NCI-H2107 treated with DMSO at 0.1 percent for 48 hours (cell line): ENCODE data around the gene GSTP1.
A peak's percentile ranks its signal among the peaks of the same experiment; 100 is the strongest.
"Not testable (repeated sequence)": the region's sequence is repeated elsewhere in the genome, so short reads cannot be mapped to it uniquely, and the experiment has no call there.

Experiments used
- DNase-seq: peaks from one replicate; lab custom pipeline; 2025; ENCODE audit not compliant: unreplicated experiment; lab: John Stamatoyannopoulos, UW

The GSTP1 gene

DNA sequence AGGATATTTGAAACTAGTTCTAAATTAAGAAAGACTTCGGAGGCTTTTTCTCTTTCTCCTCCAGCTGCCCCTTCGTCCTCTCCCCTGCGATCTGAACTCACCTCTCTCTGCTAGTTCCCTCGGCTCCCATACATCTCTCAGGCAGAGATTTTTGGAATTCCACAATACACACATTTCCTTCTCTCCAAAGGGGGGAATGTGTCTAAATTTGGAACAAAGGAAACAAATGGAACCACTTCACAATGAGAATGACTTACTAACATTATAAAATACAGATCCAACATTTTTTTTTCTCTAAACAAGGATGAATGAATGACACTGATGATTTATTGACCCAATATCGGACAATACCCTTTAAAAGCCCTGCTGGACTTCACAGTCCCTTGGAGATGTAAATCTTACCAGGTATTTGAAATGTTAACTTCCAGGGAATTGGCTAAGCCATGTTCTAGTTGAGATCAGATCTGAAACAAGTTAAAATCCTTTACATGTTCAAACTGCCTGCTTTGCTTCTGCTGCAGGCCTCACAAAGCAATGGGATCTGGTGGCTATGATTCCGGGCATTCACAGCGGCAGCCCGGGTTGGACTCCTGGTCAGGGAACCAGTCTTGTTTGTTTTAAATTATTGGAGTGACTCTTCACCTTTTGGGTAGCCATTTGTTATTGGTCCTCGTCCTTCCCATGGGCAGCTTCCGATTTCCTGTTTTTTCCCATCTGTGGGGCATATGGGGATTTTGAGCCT is 20.5 kb upstream of the GSTP1 start:
- DNase-seq: no peak

DNA sequence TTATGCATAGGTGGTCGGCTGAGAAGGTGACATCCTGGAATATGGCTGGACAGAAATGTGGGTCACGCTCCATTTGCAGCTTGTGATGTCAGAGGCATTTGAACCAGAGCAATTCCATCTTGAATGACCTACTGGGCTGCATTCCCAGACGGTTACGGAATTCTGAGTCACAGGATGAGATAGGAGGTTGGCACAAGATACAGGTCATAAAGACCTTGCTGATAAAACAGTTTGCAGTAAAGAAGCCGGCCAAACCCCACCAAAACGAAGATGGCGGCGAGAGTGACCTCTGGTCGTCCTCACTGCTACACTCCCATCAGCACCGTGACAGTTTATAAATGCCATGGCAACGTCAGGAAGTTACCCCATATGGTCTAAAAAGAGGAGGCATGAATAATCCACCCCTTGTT is 19.9 kb upstream of the GSTP1 start:
- not testable (repeated sequence) for DNase-seq

DNA sequence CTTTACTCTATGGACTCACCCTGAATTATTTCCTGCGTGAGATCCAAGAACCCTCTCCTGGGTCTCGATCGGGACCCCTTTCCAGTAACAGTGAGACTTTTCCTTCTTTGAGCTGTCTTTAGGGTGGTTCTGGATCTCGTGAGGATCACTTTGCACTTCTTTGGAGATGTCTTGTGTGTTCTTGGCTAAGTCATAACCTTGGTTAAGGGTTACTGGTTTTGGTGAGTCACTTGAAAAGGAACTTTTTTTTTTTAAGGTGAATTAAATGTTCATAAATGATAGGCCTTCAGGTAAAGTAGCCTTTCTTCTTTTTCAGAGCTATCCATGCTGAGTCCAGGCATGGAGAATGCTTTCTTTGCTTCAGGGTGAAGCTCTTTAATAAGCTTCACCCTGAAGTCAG is 19.4 kb upstream of the GSTP1 start:
- DNase-seq: no peak

DNA sequence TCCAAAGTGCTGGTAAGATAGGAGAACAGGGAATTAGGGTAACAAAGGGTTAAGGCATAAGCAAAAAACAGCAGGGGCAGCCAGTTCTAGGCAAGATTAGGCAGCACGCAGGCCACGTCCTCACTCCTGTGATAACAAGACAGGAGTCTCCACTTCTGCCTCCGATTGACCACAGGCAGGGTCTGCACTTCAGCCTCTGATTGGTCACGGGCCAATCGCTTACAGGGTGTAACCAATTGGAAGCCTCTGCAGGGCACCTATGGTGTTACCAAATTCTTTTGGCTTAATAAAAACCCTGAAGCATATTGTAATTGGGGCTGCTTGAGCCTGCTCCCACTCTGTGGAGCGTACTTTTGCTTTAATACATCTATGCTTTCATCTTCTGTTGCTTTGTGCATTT is 12.2 kb upstream of the GSTP1 start:
- DNase-seq: no peak

DNA sequence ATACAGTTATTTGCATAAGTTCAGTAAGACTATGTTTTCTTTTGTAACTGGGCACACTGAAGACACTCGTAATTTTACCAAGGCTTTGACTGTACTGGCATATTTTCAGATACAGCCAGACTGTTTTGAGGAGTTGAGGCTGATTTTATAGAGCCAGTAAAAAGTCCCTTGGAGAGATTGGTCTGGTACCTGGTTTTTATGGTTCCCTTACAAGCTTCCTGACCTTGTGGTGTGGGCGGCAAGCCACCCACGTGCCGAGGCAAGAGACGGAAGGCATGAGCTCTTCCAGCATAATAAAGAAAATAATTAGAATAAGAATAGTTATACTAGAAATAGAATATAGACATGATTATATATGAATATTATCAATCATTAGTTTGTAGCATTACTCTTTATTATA is 11.3 kb upstream of the GSTP1 start:
- no peak for DNase-seq

DNA sequence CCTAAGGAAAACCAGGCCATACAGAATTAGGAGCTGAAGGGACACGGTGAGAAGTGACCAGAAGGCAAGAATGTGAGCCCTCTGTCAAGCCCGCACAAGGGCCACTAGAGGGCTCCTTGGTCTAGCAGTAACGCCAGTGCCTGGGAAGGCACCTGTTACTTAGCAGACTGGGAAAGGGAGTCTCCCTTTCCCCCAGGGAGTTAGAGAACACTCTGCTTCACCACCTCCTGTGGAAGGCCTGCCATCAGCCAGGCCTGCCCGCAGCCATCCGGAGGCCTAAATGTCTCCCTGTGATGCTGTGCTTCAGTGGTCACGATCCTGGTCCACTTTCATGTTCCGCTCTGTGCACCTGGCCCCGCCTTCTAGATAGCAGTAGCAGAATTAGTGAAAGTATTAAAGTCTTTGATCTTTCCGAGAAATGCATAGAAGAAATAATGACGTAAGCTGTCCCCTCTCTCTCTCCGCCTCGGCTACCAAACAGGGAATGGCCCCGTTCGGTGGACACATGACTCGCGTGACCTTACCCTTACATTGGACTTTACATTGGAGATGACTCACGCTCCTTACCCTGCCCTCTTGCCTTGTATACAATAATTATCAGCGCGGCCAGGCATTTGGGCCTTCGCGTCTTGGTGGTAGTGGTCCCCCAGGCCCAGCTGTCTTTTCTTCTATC is 10.7 kb upstream of the GSTP1 start:
- DNase-seq: peak; percentile 24

DNA sequence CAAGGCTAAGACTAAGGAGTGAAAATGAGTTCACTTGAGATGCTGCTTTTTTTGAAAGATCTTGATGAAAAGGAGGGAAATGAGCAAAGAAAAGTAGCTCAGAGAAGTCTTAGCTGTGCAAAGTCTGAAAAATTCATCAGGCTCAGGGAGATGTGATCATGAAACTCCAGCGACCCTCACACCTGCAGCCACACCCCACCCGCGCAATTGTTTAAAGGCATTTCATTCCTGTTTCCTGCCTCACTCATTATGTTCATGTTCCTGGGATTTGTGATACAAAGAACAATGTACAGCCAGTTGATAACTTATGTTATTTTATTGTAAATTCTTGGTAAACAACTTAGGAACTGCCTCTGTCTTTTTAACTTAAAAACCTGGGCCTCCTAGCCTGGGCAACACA is 8.7 kb upstream of the GSTP1 start:
- DNase-seq: no peak

DNA sequence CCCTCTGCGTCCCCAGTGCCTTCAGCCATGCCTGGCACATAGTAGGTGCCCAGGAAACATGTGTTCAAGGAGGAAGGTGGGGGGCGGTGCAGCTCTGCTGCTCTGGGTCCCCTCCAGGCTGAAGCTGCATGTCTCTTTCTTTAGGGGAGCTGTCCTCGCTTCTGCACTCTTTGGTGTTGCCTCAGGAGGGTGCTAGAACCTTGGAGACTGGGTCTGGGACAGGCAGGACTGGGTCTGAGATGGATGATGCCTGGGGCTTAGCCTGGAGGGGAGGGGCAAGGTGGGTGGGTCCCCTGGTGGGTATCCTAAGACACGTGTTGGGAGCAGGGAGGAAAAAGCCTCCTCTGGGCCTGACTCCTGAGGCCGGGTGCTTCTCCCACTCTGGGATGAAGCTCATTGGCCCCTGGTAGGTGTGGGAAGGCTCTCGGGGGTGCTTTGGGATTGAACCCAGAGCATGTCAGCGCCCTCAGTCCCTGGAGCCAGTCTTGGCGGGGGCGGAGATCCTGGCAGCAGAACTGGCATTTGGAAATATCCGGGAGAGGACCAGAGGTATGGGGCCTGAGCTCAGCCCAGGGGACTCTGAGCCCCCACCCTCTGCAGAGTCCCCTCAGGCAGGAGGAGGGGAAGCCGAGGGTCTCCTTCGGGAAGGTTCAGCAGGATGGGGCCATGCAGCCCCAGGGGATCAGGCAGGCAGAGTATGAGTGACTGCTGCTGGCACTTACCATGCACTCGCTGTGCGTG is 6.7 kb upstream of the GSTP1 start:
- no peak for DNase-seq

DNA sequence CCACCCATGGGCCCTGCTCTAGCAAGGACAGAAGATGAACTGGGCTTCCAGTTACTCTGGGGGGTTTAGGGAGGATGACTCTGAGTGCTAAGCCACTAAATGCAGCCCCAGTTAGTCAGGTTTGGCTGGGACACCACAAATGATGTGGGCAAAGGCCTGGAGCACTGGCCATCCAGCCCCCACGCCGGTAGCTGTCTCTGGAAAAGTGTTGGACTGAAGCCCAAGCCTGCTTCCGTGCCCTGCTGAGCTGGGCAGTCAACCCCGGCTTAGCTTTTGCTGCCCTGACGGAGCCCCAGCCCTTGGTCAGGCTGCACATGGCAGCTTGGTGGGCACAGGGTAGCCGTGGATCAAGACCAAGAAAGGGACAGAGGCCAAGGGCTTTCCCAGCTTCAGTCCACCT is 5.7 kb upstream of the GSTP1 start:
- DNase-seq: no peak

DNA sequence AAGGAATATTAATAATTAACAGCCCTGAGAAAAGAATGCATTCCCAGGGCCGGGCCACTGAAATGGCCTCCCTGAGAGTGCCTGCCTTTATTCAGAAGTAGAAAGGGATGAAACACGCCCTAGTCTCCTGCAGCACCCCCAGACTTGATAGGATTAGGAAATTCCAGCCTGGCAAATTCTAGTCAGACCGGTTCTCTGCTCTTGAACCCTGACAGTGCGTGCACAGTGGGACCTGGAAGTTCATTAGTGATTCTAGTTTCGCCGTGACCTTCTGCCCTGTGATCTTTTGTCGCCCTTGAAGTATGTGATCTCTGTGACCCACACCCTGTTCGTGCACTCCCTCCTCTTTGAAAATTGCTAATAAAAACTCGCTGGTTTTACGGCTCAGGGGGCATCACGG is 2.1 kb upstream of the GSTP1 start:
- no peak for DNase-seq

DNA sequence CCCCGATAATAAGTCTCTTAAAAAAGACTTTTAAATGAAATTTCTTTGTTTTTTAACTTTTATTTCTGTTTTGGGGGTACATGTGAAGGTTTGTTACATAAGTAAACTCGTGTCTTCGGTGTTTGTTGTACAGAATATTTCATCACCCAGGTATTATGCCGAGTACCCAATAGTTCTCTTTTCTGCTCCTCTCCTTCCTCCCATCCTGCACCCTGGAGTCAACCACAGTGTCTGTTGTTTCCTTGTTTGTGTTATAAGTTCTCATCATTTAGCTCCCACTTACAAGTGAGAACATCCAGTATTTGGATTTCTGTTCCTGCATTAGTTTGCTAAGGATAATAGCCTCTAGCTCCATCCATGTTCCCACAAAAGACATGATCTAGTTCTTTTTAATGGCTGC is 1.6 kb upstream of the GSTP1 start:
- no peak for DNase-seq

DNA sequence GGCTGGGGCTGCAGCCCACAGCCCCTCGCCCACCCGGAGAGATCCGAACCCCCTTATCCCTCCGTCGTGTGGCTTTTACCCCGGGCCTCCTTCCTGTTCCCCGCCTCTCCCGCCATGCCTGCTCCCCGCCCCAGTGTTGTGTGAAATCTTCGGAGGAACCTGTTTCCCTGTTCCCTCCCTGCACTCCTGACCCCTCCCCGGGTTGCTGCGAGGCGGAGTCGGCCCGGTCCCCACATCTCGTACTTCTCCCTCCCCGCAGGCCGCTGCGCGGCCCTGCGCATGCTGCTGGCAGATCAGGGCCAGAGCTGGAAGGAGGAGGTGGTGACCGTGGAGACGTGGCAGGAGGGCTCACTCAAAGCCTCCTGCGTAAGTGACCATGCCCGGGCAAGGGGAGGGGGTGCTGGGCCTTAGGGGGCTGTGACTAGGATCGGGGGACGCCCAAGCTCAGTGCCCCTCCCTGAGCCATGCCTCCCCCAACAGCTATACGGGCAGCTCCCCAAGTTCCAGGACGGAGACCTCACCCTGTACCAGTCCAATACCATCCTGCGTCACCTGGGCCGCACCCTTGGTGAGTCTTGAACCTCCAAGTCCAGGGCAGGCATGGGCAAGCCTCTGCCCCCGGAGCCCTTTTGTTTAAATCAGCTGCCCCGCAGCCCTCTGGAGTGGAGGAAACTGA is 731 bp downstream of the GSTP1 start:
- no peak for DNase-seq

DNA sequence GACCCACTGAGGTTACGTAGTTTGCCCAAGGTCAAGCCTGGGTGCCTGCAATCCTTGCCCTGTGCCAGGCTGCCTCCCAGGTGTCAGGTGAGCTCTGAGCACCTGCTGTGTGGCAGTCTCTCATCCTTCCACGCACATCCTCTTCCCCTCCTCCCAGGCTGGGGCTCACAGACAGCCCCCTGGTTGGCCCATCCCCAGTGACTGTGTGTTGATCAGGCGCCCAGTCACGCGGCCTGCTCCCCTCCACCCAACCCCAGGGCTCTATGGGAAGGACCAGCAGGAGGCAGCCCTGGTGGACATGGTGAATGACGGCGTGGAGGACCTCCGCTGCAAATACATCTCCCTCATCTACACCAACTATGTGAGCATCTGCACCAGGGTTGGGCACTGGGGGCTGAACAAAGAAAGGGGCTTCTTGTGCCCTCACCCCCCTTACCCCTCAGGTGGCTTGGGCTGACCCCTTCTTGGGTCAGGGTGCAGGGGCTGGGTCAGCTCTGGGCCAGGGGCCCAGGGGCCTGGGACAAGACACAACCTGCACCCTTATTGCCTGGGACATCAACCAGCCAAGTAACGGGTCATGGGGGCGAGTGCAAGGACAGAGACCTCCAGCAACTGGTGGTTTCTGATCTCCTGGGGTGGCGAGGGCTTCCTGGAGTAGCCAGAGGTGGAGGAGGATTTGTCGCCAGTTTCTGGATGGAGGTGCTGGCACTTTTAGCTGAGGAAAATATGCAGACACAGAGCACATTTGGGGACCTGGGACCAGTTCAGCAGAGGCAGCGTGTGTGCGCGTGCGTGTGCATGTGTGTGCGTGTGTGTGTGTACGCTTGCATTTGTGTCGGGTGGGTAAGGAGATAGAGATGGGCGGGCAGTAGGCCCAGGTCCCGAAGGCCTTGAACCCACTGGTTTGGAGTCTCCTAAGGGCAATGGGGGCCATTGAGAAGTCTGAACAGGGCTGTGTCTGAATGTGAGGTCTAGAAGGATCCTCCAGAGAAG is 1.6 kb downstream of the GSTP1 start:
- no peak for DNase-seq

DNA sequence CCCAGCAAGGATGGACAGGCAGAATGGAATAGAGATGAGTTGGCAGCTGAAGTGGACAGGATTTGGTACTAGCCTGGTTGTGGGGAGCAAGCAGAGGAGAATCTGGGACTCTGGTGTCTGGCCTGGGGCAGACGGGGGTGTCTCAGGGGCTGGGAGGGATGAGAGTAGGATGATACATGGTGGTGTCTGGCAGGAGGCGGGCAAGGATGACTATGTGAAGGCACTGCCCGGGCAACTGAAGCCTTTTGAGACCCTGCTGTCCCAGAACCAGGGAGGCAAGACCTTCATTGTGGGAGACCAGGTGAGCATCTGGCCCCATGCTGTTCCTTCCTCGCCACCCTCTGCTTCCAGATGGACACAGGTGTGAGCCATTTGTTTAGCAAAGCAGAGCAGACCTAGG is 2.3 kb downstream of the GSTP1 start:
- no peak for DNase-seq

DNA sequence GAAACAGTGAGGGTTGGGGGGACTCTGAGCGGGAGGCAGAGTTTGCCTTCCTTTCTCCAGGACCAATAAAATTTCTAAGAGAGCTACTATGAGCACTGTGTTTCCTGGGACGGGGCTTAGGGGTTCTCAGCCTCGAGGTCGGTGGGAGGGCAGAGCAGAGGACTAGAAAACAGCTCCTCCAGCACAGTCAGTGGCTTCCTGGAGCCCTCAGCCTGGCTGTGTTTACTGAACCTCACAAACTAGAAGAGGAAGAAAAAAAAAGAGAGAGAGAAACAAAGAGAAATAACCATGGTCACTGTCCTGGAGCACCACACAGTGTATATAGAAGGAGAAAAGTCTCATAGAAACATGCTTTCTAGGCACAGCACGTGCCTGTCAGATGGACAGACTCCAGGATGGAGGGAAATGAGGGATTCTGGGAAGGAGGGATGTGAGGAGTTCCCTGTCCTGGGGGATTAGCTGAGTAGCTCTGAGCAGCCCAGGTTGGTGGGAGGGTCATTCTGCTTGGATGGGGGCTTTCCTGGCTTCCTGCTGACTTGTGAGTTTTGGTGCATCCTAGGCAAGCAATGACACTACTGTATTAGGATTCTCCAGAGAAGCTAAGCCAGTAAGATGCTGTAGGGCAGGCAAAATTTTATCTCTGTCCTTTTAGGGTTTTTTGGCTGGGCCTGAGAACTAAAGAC is 3.1 kb downstream of the GSTP1 start:
- DNase-seq: no peak

DNA sequence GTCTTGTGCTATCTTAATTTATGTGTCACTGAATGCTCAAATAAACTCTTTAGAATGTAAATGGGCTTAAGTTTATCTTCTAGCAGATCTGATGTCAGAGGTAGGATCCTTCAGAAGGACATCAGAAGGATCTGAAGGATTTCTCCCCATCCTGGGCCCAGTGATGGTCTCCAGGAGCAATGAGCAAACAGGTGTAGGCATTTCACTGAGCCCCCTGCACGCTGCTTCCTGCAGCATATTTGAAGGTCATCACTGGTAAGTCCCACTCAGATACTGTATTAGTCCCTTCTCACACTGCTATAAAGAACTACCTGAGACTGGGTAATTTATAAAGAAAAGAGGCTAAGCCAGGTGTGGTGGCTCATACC is 4.5 kb downstream of the GSTP1 start:
- no peak for DNase-seq

DNA sequence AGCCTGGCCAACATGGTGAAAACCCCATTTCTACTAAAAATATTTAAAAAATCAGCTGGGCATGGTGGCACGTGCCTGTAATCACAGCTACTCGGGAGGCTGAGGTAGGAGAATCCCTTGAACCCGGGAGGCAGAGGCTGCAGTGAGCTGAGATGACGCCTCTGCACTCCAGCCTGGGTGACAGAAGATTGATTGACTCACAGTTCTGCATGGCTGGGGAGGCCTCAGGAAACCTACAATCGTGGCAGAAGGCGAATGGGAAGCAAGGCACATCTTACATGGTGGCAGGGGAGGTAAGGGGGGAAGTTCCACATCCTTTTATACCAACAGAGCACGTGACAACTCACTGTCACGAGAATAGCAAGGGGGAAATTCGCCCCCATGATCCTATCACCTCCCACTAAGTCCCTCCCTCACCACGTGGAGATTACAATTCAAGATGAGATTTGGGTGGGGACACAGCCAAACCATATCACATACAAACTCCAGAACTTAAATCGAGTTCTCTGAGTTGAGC is 5.3 kb downstream of the GSTP1 start:
- DNase-seq: not testable (repeated sequence)

DNA sequence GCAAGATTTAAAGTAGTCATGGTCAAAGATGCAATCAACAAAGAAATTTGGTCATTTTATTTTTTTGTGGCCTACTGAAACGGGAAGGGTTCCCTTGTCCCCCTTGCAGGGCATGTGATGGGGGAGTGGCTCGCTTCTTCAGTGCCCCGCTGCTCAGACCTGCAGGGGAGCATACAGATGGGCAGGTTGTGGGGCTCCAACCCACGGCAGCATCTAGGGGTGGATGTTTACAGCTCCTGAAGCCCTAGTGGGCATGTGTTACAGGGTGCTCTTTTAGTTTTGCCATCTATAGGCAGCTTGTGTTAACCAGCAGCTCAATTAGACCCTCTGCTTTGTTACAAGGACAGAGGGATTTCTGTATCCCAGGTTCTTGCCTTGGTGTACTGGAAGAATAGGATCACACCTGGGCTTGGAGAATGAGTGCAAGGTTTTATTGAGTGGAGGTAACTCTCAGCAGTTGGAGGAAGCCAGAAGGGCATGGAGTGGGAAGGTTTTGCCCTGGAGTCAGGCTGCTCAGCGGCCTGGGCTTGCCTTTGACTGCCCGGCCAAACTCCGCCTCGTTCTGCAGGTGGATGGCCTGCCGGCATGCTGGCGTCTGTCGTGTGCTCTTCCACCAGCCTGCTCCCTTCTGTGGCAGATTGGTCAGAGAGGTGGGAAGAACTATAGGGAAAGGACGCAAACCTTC is 9.4 kb downstream of the GSTP1 start:
- DNase-seq: no peak

DNA sequence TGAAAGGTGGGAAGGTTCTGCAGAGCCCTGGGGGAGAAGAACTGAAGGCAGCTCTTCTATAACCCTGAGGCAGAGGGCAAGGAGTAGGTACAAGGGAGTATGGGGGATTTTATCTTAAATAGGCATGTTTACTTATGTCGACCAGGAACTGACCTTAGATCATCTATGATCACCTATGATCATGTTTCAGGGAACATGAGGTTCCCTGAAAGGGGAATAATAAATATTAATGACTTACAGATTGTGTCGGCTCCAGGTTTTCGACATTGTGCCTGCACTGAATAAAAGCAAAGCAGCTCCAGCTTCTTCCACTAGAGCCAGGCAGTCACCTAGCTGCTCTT is 9.9 kb downstream of the GSTP1 start:
- DNase-seq: no peak
